Right lobe of liver (tissue), 6 donors: ENCODE data around the gene PCTP. TPM values are rescaled to one million over a fixed set of nuclear protein-coding genes. Genes with fewer than 3 reads are reported as not detected.
A peak's percentile ranks its signal among the peaks of the same experiment; 100 is the strongest.

ENCODE experiments used
- ATAC-seq, 4 donors: fragments of 200-7000 bp; cut with Tn5 transposase; one replicate each; pipeline ENCODE4 v1.9.1; 2020; ENCODE audit warnings: mild to moderate bottlenecking in 4 of 4, moderate library complexity in 4 of 4
- DNase-seq, 3 donors: peaks; one replicate each; pipeline ENCODE4 v3.0.0-alpha.2; 2020
- H3K27ac ChIP-seq, 3 donors: fragments of 200-600 bp; one replicate each; pipeline ENCODE4 v1.8.0; 2022
- H3K27me3 ChIP-seq, 2 donors: fragments of 200-600 bp; one replicate each; pipeline ENCODE4 v1.8.0; 2022
- H3K36me3 ChIP-seq, 4 donors: fragments of 200-600 bp; sonication (generic) in 1 of 4; one replicate each; pipeline versions ENCODE4 v1.5.1 to v1.8.0; 2017 to 2022; ENCODE audit warnings: control low read depth in 1 of 4
- H3K4me1 ChIP-seq, 4 donors: fragments of 200-600 bp; sonication (generic) in 1 of 4; one replicate each; pipeline versions ENCODE4 v1.5.1 to v1.8.0; 2017 to 2022; ENCODE audit warnings: control low read depth in 1 of 4
- H3K4me3 ChIP-seq, 3 donors: fragments of 200-600 bp; one replicate each; pipeline ENCODE4 v1.8.0; 2022
- H3K9me3 ChIP-seq, 4 donors: fragments of 200-600 bp; sonication (generic) in 1 of 4; one replicate each; pipeline versions ENCODE4 v1.5.1 to v1.8.0; 2017 to 2022; ENCODE audit warnings: control low read depth in 1 of 4
- CTCF ChIP-seq, 4 donors: fragments of 200-600 bp in 3 of 4; fragments of 450-650 bp in 1 of 4; IDR thresholded peaks; one replicate each; pipeline versions ENCODE4 v1.5.1 to v1.8.0; 2016 to 2022; ENCODE audit warnings: antibody characterized with exemption in 4 of 4, mild to moderate bottlenecking in 2 of 4
- POLR2A ChIP-seq: fragments of 450-650 bp; IDR thresholded peaks from one replicate; pipeline ENCODE4 v1.6.1; 2017; ENCODE audit warnings: antibody characterized with exemption, mild to moderate bottlenecking
- WGBS: methylation state at CpG from one replicate; pipeline ENCODE4 v1.1.6; 2018; ENCODE audit warnings: low coverage, low lambda C conversion rate; ENCODE audit not compliant: insufficient coverage; ENCODE audit errors: missing lambda C conversion rate; 5-methylcytosine and 5-hydroxymethylcytosine counted together
- intact Hi-C, 2 donors: fragments of 100-400 bp; cut with DNase I; formaldehyde crosslinking; loops; one replicate each; pipeline versions ENCODE4 v1.11.2 to v1.14.1; 2022
- total RNA-seq, 6 experiments: library from RNA; depleted of rRNA in 2 of 6; stranded (reverse); fragments of >200 nt in 2 of 6; fragmentation: NEBNext Ultra II Directional in 3 of 6; extraction: Animal tissue kit (Norgen Biotek cat#: 25700) in 3 of 6; gene quantifications; one replicate each; pipeline versions ENCODE4 v1.1.0 to v1.2.4, GENCODE V29; 2016 to 2023
- donor health status: DM: no; HTN: yes; CAD: no.
- donor health status: DM: no; HTN: no; CAD: no.
- donor health status: DM: no; HTN: no; CAD: no.
- donor health status: DM: no; HTN: yes; CAD: no.
- donor health status: DM: no; HTN: yes; CAD: no.

Gene PCTP
- total RNA-seq, 6 experiments from 2014 or later: 27.4 to 82.6 (median 68.1) TPM

- ATAC-seq: no peak
- no peaks in the 10 kb centered on the region for H3K9me3 ChIP-seq
- TF ChIP-seq CTCF (IDR thresholded peaks at IDR 0.05): no peak
- no peak for TF ChIP-seq POLR2A
- no peaks in the 10 kb centered on the region for H3K27me3 ChIP-seq
- WGBS: 89% methylated on average over 9 of the region's 10 CpGs
- intact Hi-C loops: no loop called here
- no peak overlapping the region for H3K27ac ChIP-seq
- H3K4me3 ChIP-seq: no peak overlapping the region
- no peaks in the 10 kb centered on the region for H3K36me3 ChIP-seq
- peaks cover 0 to 11% (median 5%) of the 10 kb centered on the region in 4 donors for H3K4me1 ChIP-seq
- no peak for DNase-seq
Observed at GRCh38 chr17:55740511-55741355, 10.1 kb upstream of the PCTP start.

DNA sequence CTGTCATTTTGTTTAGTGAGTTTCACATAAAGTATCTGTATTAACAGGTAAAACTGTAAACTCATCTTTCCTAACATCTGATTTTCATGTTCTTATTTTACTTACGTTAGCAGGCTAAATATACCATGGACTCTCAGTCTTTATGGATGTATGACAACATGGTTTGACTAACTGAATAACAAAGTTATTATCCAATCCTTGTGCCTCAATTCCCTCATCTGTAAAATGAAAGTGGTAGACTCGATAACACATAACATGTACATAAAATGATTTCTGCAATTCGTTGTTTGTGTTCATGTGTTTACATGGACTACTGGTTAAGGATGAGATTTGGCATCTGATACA is 9.5 kb upstream of the PCTP start:
- peaks cover 0 to 16% (median 8%) of the 10 kb centered on the region in 4 donors for H3K4me1 ChIP-seq
- H3K36me3 ChIP-seq: no peaks in the 10 kb centered on the region
- no peak for TF ChIP-seq POLR2A
- TF ChIP-seq CTCF (IDR thresholded peaks at IDR 0.05): no peak
- H3K4me3 ChIP-seq: no peak overlapping the region
- DNase-seq: no peak
- no peaks in the 10 kb centered on the region for H3K27me3 ChIP-seq
- intact Hi-C loops: no loop called here
- no peak for ATAC-seq
- no peaks in the 10 kb centered on the region for H3K9me3 ChIP-seq
- 85% methylated on average over 3 of the region's 3 CpGs for WGBS
- no peak overlapping the region for H3K27ac ChIP-seq

- no peaks in the 10 kb centered on the region for H3K36me3 ChIP-seq
Observed at GRCh38 chr17:55742272-55743102, 8.4 kb upstream of the PCTP start.

More at GRCh38 chr17:55742272-55743102, 8.4 kb upstream of the PCTP start:
- intact Hi-C loops: no loop called here
- Histone ChIP-seq H3K27ac (no peak overlapping the region), H3K9me3 (no peaks in the 10 kb centered on the region), H3K4me1 (peaks cover 0 to 18% (median 8%) of the 10 kb centered on the region in 4 donors), H3K4me3 (no peak overlapping the region), H3K27me3 (no peaks in the 10 kb centered on the region)
- ATAC-seq: peak in 1 of 4 donors; percentile 36
- TF ChIP-seq CTCF (IDR thresholded peaks at IDR 0.05) (no peak), POLR2A (no peak)
- WGBS: 65% methylated on average over 12 of the region's 12 CpGs
- DNase-seq: no peak
